ENCODE data around the gene MACROD2.

The MACROD2 gene

DNA sequence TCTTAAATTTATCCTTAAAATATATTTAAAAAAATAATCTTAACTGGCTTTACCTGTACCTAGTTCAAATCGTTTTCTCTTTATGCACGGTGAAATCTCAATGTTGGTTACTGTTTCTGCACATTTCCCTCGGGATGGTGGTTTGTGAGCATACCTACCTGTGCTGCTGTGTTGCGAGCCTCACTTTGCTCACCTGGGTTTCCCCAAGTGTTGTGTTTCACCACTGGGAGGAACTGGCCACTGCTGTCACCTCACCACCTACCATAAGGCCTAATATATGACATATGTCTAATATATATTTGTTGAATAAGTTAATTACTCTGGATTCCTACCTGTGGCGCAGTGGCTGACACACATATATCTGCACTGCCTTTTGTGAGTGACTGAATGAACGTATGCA, 835.6 kb downstream of the MACROD2 start:
- H4K20me1 ChIP-seq = no peaks in the 10 kb centered on the region
- no peak overlapping the region for H3K9ac ChIP-seq
- H3K4me1 ChIP-seq = no peaks in the 10 kb centered on the region
- H3K27ac ChIP-seq = no peak overlapping the region
- TF ChIP-seq Cebpa-rat (IDR thresholded peaks at IDR 0.05) = no peak
- no peaks in the 10 kb centered on the region for H3K36me3 ChIP-seq
- H3K27me3 ChIP-seq = no peaks in the 10 kb centered on the region
- no peak overlapping the region for H3K4me3 ChIP-seq
- no peak overlapping the region for H3K4me2 ChIP-seq
- no peaks in the 10 kb centered on the region for H3K9me3 ChIP-seq (replicated peaks in 1 of 11)

- no peaks in the 10 kb centered on the region for H3K27me3 ChIP-seq
- H3K4me3 ChIP-seq = no peak overlapping the region
- no peak overlapping the region for H3K9ac ChIP-seq
- TF ChIP-seq Cebpa-rat (IDR thresholded peaks at IDR 0.05) = no peak
- H3K4me2 ChIP-seq = no peak overlapping the region
- H3K4me1 ChIP-seq = no peaks in the 10 kb centered on the region
- no peak overlapping the region for H3K27ac ChIP-seq
- no peaks in the 10 kb centered on the region for H3K9me3 ChIP-seq (replicated peaks in 1 of 11)
- H4K20me1 ChIP-seq = no peaks in the 10 kb centered on the region
- H3K36me3 ChIP-seq = no peaks in the 10 kb centered on the region
Observed at GRCh38 chr20:14832630-14833029, 837.3 kb downstream of the MACROD2 start.

DNA sequence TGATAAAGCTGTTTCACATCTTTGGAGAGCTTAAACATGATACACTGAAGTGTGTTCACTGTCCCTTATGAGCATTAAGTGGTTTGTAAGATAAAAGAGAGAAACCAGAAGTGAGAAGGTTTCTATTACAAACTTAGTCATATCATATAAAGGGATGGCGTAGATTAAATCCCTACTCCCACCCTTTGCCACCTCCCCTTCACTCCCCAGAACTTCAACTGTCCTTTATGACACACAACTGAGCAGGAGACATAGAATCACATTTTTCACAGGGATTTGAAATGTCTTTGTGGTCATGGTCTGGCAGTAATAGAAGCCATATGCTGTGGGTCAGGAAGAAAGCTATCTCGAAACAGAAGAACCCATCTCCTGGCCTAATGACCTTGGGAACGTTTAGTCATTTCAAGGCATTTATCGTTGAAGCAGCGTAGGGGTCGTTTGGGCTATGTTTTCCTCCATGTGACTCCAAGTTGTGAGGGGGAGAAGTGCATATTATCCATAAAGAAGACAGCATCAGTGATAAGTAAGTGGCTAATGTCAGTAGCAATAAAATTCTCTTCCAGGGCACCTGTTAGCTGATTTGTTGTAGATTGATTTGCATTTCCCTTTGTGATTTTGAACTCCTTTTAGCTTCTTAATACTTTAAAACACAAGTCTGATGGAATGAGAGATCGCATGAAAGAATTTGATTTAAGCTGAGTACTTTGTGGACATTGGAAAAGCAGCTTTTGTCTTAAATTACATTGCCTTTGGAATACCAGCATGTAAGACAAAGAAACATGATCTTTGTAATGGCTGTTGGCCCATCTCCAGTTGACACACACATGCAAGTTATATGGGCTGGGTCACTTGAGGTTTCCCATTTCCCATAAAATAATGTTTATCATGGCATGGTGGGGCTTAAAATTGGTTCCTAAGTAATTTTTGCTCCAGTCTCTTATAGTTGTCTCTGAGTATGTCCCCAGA, 843.6 kb downstream of the MACROD2 start:
- no peak overlapping the region for H3K4me3 ChIP-seq

GRCh38 chr20:14845199-14846160, 850.2 kb downstream of the MACROD2 start:
- Histone ChIP-seq H4K20me1 (no peaks in the 10 kb centered on the region), H3K27ac (no peak overlapping the region), H3K27me3 (no peaks in the 10 kb centered on the region), H3K9me3 (replicated peaks in 1 of 11) (no peaks in the 10 kb centered on the region), H3K9ac (no peak overlapping the region), H3K4me1 (no peaks in the 10 kb centered on the region), H3K36me3 (no peaks in the 10 kb centered on the region), H3K4me2 (no peak overlapping the region), H3K4me3 (no peak overlapping the region)
- no peak for TF ChIP-seq Cebpa-rat (IDR thresholded peaks at IDR 0.05)

More for the DNA sequence above, 843.6 kb downstream of the MACROD2 start:
- Histone ChIP-seq H3K36me3 (no peaks in the 10 kb centered on the region), H3K27me3 (no peaks in the 10 kb centered on the region), H3K4me2 (no peak overlapping the region), H4K20me1 (no peaks in the 10 kb centered on the region), H3K4me1 (no peaks in the 10 kb centered on the region), H3K9ac (no peak overlapping the region), H3K27ac (no peak overlapping the region), H3K9me3 (replicated peaks in 1 of 11) (no peaks in the 10 kb centered on the region)
- no peak for TF ChIP-seq Cebpa-rat (IDR thresholded peaks at IDR 0.05)

DNA sequence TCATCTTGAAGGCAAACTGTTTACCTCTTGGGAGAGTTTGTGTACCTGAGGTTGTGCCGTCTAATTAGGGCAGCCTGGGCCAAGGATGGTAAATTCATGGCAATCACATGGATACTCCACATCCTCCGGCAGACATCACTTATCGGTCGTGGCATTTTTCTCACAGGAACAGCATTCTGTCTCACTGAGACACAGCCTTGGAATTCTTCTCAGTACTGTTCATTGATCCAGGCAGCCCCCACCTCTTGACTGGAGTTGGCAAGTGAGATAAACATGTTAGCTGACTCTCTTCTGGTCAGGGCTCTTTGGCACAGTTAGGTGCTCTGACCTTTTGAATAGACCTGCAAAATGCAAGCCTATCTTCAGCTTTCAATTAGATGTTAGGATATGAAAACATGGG, 853.5 kb downstream of the MACROD2 start:
- no peaks in the 10 kb centered on the region for H3K27me3 ChIP-seq
- no peak overlapping the region for H3K4me3 ChIP-seq
- H3K9me3 ChIP-seq (replicated peaks in 1 of 11) = no peaks in the 10 kb centered on the region
- no peak for TF ChIP-seq Cebpa-rat (IDR thresholded peaks at IDR 0.05)
- H3K27ac ChIP-seq = no peak overlapping the region
- H3K9ac ChIP-seq = no peak overlapping the region
- H3K4me1 ChIP-seq = peaks cover 0 to 15% (median 10%) of the 10 kb centered on the region in 10 experiments; a peak in 14 of 20 replicates
- no peaks in the 10 kb centered on the region for H3K36me3 ChIP-seq
- no peaks in the 10 kb centered on the region for H4K20me1 ChIP-seq
- H3K4me2 ChIP-seq = no peak overlapping the region

DNA sequence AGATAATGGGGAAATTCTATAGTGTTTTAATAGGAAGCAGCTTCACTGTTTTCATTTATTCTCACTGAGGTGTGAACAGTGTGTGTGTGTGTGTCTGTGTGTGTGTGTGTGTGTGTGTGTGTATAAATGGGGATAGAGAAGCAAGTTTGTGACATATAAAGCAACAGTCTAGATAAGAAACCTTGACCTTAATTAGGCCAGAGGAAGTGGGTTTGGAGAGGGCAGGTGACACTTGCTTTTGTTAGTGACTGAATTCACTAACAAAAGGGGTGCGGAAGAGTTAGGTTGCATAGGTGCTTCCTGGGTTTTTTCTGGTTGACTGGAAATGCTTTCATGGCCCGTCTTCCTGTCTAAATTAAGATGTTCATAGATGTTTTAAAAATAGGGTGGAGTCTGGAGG, 857.8 kb downstream of the MACROD2 start:
- Histone ChIP-seq H3K27me3 (no peaks in the 10 kb centered on the region), H3K9me3 (replicated peaks in 1 of 11) (no peaks in the 10 kb centered on the region), H3K27ac (no peak overlapping the region), H3K9ac (no peak overlapping the region), H3K4me3 (no peak overlapping the region), H4K20me1 (no peaks in the 10 kb centered on the region), H3K36me3 (no peaks in the 10 kb centered on the region), H3K4me2 (peak overlapping the region in 9 of 11 experiments; percentile 9 to 67 (median 54); a peak in 17 of 22 replicates), H3K4me1 (peaks cover 0 to 17% (median 10%) of the 10 kb centered on the region in 10 experiments; a peak in 14 of 20 replicates)
- TF ChIP-seq Cebpa-rat (IDR thresholded peaks at IDR 0.05) = no peak

- Histone ChIP-seq H3K4me2 (no peak overlapping the region), H3K4me1 (peaks cover 0 to 17% (median 10%) of the 10 kb centered on the region in 10 experiments; a peak in 14 of 20 replicates), H4K20me1 (no peaks in the 10 kb centered on the region), H3K27me3 (no peaks in the 10 kb centered on the region), H3K36me3 (no peaks in the 10 kb centered on the region), H3K27ac (no peak overlapping the region), H3K9ac (no peak overlapping the region), H3K4me3 (no peak overlapping the region), H3K9me3 (replicated peaks in 1 of 11) (no peaks in the 10 kb centered on the region)
- no peak for TF ChIP-seq Cebpa-rat (IDR thresholded peaks at IDR 0.05)
Observed at GRCh38 chr20:14855171-14855570, 859.9 kb downstream of the MACROD2 start.

- H3K4me3 ChIP-seq = no peak overlapping the region
- H3K9me3 ChIP-seq (replicated peaks in 1 of 11) = no peaks in the 10 kb centered on the region
- H3K4me1 ChIP-seq = peaks cover 0 to 8% (median 0%) of the 10 kb centered on the region in 10 experiments; a peak in 1 of 20 replicates
- no peak overlapping the region for H3K9ac ChIP-seq
- H3K36me3 ChIP-seq = no peaks in the 10 kb centered on the region
- H4K20me1 ChIP-seq = no peaks in the 10 kb centered on the region
- TF ChIP-seq Cebpa-rat (IDR thresholded peaks at IDR 0.05) = no peak
- no peaks in the 10 kb centered on the region for H3K27me3 ChIP-seq
- H3K27ac ChIP-seq = no peak overlapping the region
- no peak overlapping the region for H3K4me2 ChIP-seq
Observed at GRCh38 chr20:14859627-14860026, 864.3 kb downstream of the MACROD2 start.

DNA sequence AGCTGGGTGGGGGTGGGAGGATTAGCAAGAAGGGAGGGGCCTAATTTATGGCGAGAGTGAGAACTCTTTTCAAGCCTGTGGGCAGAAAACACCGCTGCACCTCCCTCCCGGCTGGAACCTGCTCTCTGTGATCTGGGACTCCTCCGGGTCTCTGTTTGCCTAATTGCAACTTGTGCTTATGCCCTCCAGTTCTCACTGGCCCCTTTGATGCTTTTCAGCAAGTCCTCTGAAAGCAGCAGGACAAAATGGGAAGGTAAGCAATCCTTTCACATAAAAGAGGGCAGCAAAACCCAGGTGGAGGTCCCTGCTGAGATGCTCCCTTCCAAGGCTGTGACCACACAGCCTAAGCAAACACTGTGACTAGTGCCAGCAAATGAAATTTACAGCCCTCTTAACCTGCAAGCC, 865.1 kb downstream of the MACROD2 start:
- no peaks in the 10 kb centered on the region for H3K36me3 ChIP-seq
- no peak overlapping the region for H3K4me3 ChIP-seq
- H4K20me1 ChIP-seq = no peaks in the 10 kb centered on the region
- TF ChIP-seq Cebpa-rat (IDR thresholded peaks at IDR 0.05) = no peak
- peaks cover 0 to 8% (median 0%) of the 10 kb centered on the region in 10 experiments; a peak in 1 of 20 replicates for H3K4me1 ChIP-seq
- no peaks in the 10 kb centered on the region for H3K27me3 ChIP-seq
- H3K9me3 ChIP-seq (replicated peaks in 1 of 11) = no peaks in the 10 kb centered on the region
- no peak overlapping the region for H3K27ac ChIP-seq
- H3K4me2 ChIP-seq = no peak overlapping the region
- H3K9ac ChIP-seq = no peak overlapping the region

All from BLaER1 treated with 17β-estradiol and CSF1 and Interleukin-3, amounts not matched to agents 10 nM and 100 nM (cell line).